HEK293 (cell line): ENCODE results near the gene NUDT21.
"Not testable (repeated sequence)": the region's sequence is repeated elsewhere in the genome, so short reads cannot be mapped to it uniquely, and the experiment has no call there.

Experiments
- CTCF ChIA-PET: fragments of 350-600 bp; formaldehyde crosslinking; extraction: SDS; loops from one replicate; lab custom pipeline; 2021; ENCODE audit warnings: antibody characterized with exemption; lab: Yijun Ruan, JAX
- POLR2A ChIA-PET: fragments of 300-600 bp; formaldehyde crosslinking; extraction: SDS; loops from one replicate; lab custom pipeline; 2020; ENCODE audit warnings: antibody characterized with exemption, inconsistent platforms; lab: Yijun Ruan, JAX
- H3K27ac ChIP-seq: fragments of 200-500 bp; sonication (Bioruptor generic); 2 replicates; pipeline ENCODE4 v1.5.1; 2014; ENCODE audit warnings: low read depth, low read length, control low read depth, inconsistent platforms; ENCODE audit errors: extremely low read depth
- H3K36me3 ChIP-seq, 2 experiments: fragments of 200-500 bp in 1 of 2; sonication (Bioruptor generic) in 1 of 2; 1 replicate in 1 of 2; 2 replicates in 1 of 2; pipeline ENCODE4 v1.5.1; 2014 to 2017; ENCODE audit warnings: inconsistent platforms in 2 of 2, low read length in 2 of 2; ENCODE audit not compliant: control insufficient read depth in 2 of 2, insufficient read depth in 1 of 2
- H3K4me1 ChIP-seq: fragments of 200-500 bp; sonication (Bioruptor generic); 2 replicates; pipeline ENCODE4 v1.5.1; 2014; ENCODE audit warnings: mild to moderate bottlenecking, low read length, inconsistent platforms; ENCODE audit not compliant: control insufficient read depth, insufficient read depth
- H3K4me3 ChIP-seq: 2 replicates; pipeline ENCODE4 v1.5.1; 2011; ENCODE audit warnings: low read depth, mild to moderate bottlenecking, control low read depth, low read length, moderate library complexity
- H3K9me3 ChIP-seq: fragments of 200-500 bp; sonication (Bioruptor generic); 2 replicates; pipeline ENCODE4 v1.5.1; 2014; ENCODE audit warnings: low read depth, low read length, inconsistent platforms; ENCODE audit not compliant: control insufficient read depth, insufficient read depth
- EGR2 ChIP-seq: fragments of 450-650 bp; formaldehyde crosslinking; IDR thresholded peaks from 2 replicates; pipeline ENCODE4 v1.5.1; 2016; ENCODE audit warnings: low read depth, missing biosample characterization, missing genetic modification characterization
- ZNF707 ChIP-seq: fragments of 450-650 bp; formaldehyde crosslinking; IDR thresholded peaks from 2 replicates; pipeline ENCODE4 v1.5.1; 2016; ENCODE audit warnings: missing biosample characterization, missing genetic modification characterization

The NUDT21 gene

DNA sequence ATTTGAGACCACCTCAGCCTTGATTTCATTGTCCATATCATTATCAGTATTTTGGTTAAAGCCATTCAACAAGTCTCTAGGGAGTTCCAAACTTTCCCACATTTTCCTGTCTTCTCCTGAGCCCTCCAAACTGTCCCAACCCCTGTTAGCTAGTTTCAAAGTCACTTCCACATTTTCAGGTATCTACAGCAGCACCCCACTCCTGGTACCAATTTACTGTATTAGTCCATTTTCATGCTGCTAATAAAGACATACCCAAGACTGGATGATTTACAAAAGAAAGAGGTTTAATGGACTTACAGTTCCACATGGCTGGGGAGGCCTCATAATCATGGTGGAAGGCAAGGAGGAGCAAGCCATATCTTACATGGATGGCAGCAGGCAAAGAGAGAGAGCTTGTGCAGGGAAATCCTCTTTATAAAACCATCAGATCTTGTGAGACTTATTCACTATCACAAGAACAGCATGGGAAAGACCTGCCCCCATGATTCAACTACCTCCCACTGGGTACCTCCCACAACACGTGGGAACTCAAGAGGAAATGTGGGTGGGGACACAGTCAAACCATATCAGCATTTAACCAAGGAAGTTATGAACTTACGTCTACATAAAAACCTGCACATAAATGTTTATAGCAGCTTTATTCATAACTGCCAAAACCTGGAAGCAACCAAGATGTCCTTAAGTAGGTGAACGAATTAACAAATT, 70.2 kb downstream of the NUDT21 start:
- H3K27ac ChIP-seq, POLR2A ChIA-PET, H3K4me3 ChIP-seq: not testable (repeated sequence)
- TF ChIP-seq ZNF707 (peak; percentile 98), EGR2 (tag by site-specific recombination) (peak; percentile 49; the same call in 1 of the 2 replicates)
- TF ChIP-seq, all 188 proteins: peak for 2; not testable (repeated sequence) for 186
- CTCF ChIA-PET, result interaction anchor here (1.7 kb wide), 1 partner anchor 9 kb away, joined by 5 read pairs; no protein-coding TSS in a partner anchor
- H3K9me3 ChIP-seq, H3K4me1 ChIP-seq: not testable (repeated sequence)
- H3K36me3 ChIP-seq, result peaks cover 16 to 86% of the 10 kb centered on the region in 2 experiments; a peak in 2 of 3 replicates
